MV-4-11 (cell line): ENCODE data around the gene CCDC171.

ENCODE experiments used
- DNase-seq: peaks from one replicate; lab custom pipeline; 2025; lab: John Stamatoyannopoulos, UW

CCDC171 gene

GRCh38 chr9:15873573-15874177 lies 320.8 kb downstream of the CCDC171 start:
- peak; percentile 14 for DNase-seq

GRCh38 chr9:15882328-15882727 lies 329.5 kb downstream of the CCDC171 start:
- DNase-seq, result no peak

GRCh38 chr9:15882883-15883282 lies 330.0 kb downstream of the CCDC171 start:
- DNase-seq, result no peak

GRCh38 chr9:15885464-15885863 lies 332.6 kb downstream of the CCDC171 start:
- no peak for DNase-seq

- no peak for DNase-seq
Measured at GRCh38 chr9:15889555-15889954, 336.7 kb downstream of the CCDC171 start.

GRCh38 chr9:15901572-15901971 lies 348.7 kb downstream of the CCDC171 start:
- no peak for DNase-seq

GRCh38 chr9:15909297-15909696 lies 356.5 kb downstream of the CCDC171 start:
- DNase-seq, result no peak

- no peak for DNase-seq
Measured at GRCh38 chr9:15915711-15916110, 362.9 kb downstream of the CCDC171 start.

GRCh38 chr9:15927161-15927560 lies 374.3 kb downstream of the CCDC171 start:
- no peak for DNase-seq

GRCh38 chr9:15935661-15936305 lies 382.9 kb downstream of the CCDC171 start:
- no peak for DNase-seq

- no peak for DNase-seq
Measured at GRCh38 chr9:15936306-15936921, 383.6 kb downstream of the CCDC171 start.

- no peak for DNase-seq
Measured at GRCh38 chr9:15942831-15943424, 390.1 kb downstream of the CCDC171 start.

GRCh38 chr9:15944341-15944740 lies 391.5 kb downstream of the CCDC171 start:
- DNase-seq, result no peak

- no peak for DNase-seq
Measured at GRCh38 chr9:15959663-15960062, 406.8 kb downstream of the CCDC171 start.

GRCh38 chr9:15961217-15961616 lies 408.4 kb downstream of the CCDC171 start:
- DNase-seq, result no peak

GRCh38 chr9:15965246-15965745 lies 412.5 kb downstream of the CCDC171 start:
- DNase-seq, result no peak

GRCh38 chr9:15966471-15966870 lies 413.6 kb downstream of the CCDC171 start:
- no peak for DNase-seq

GRCh38 chr9:15967068-15967467 lies 414.2 kb downstream of the CCDC171 start:
- DNase-seq, result no peak

GRCh38 chr9:15972760-15973159 lies 419.9 kb downstream of the CCDC171 start:
- DNase-seq, result no peak

- DNase-seq, result no peak
Measured at GRCh38 chr9:15975101-15975778, 422.4 kb downstream of the CCDC171 start.

GRCh38 chr9:15977438-15977837 lies 424.6 kb downstream of the CCDC171 start:
- no peak for DNase-seq

GRCh38 chr9:15982182-15982581 lies 429.3 kb downstream of the CCDC171 start:
- no peak for DNase-seq
